ENCODE data around the gene IKZF1. TPM values are rescaled to one million over a fixed set of nuclear protein-coding genes. Genes with fewer than 3 reads are reported as not detected.

Gene IKZF1
- total RNA-seq, 1 experiment from 2014 or later = 0.77 TPM

- H3K4me1 ChIP-seq (ENCODE audit: control insufficient read depth, insufficient read depth, low read length) = no peaks in the 10 kb centered on the region
- no peak overlapping the region for H3K4me3 ChIP-seq (ENCODE audit: low read depth in 2 of 2, low read length in 2 of 2)
- intact Hi-C loops (cut with micrococcal nuclease; ENCODE audit: unreplicated experiment) = no loop called here
- no peak overlapping the region for H3K27ac ChIP-seq (ENCODE audit: low read length)
- no peaks in the 10 kb centered on the region for H3K36me3 ChIP-seq (ENCODE audit: control insufficient read depth, insufficient read depth, low read length)
- no peaks in the 10 kb centered on the region for H3K27me3 ChIP-seq (ENCODE audit: control insufficient read depth, insufficient read depth, low read length)
- no TSS peak for BruUV-seq (replicated peaks)
- TF ChIP-seq CTCF (IDR thresholded peaks at IDR 0.05) = no peak
- no peak for TF ChIP-seq TCF7L2 (IDR thresholded peaks at IDR 0.05; ENCODE audit: low read depth, low read length)
- TF ChIP-seq POLR2AphosphoS5 (IDR thresholded peaks at IDR 0.05; ENCODE audit: low read depth, low read length) = no peak
- TF ChIP-seq, protein P1, sequence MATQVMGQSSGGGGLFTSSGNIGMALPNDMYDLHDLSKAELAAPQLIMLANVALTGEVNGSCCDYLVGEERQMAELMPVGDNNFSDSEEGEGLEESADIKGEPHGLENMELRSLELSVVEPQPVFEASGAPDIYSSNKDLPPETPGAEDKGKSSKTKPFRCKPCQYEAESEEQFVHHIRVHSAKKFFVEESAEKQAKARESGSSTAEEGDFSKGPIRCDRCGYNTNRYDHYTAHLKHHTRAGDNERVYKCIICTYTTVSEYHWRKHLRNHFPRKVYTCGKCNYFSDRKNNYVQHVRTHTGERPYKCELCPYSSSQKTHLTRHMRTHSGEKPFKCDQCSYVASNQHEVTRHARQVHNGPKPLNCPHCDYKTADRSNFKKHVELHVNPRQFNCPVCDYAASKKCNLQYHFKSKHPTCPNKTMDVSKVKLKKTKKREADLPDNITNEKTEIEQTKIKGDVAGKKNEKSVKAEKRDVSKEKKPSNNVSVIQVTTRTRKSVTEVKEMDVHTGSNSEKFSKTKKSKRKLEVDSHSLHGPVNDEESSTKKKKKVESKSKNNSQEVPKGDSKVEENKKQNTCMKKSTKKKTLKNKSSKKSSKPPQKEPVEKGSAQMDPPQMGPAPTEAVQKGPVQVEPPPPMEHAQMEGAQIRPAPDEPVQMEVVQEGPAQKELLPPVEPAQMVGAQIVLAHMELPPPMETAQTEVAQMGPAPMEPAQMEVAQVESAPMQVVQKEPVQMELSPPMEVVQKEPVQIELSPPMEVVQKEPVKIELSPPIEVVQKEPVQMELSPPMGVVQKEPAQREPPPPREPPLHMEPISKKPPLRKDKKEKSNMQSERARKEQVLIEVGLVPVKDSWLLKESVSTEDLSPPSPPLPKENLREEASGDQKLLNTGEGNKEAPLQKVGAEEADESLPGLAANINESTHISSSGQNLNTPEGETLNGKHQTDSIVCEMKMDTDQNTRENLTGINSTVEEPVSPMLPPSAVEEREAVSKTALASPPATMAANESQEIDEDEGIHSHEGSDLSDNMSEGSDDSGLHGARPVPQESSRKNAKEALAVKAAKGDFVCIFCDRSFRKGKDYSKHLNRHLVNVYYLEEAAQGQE (IDR thresholded peaks at IDR 0.05; ENCODE audit: insufficient read depth in 1 of 2, low read depth in 2 of 2, low read length in 1 of 2) = no peak
- no peak for TF ChIP-seq SIN3A (IDR thresholded peaks at IDR 0.05; ENCODE audit: borderline replicate concordance, insufficient read depth, low read depth, low read length)
- DNase-seq (ENCODE audit: low read depth, low spot score) (no peak), ATAC-seq (no peak)
- CTCF ChIA-PET = no interaction called here
- in situ Hi-C loops (cut with HindIII; ENCODE audit: low pct_unique_long_range_greater_than_20kb, low sequenced_read_pairs) = no loop called here
- POLR2A ChIA-PET = no interaction called here
- no peaks in the 10 kb centered on the region for H3K9me3 ChIP-seq (ENCODE audit: control insufficient read depth, insufficient read depth, low read depth, low read length)
Observed at GRCh38 chr7:50276483-50276882, 28.0 kb upstream of the IKZF1 start.

GRCh38 chr7:50278120-50278519 lies 26.4 kb upstream of the IKZF1 start:
- no peak overlapping the region for H3K27ac ChIP-seq (ENCODE audit: low read length)
- CTCF ChIA-PET = no interaction called here
- H3K4me3 ChIP-seq (ENCODE audit: low read depth in 2 of 2, low read length in 2 of 2) = no peak overlapping the region
- POLR2A ChIA-PET = no interaction called here
- in situ Hi-C loops (cut with HindIII; ENCODE audit: low pct_unique_long_range_greater_than_20kb, low sequenced_read_pairs) = no loop called here
- H3K36me3 ChIP-seq (ENCODE audit: control insufficient read depth, insufficient read depth, low read length) = no peaks in the 10 kb centered on the region
- ATAC-seq = no peak
- no peak for TF ChIP-seq SIN3A (IDR thresholded peaks at IDR 0.05; ENCODE audit: borderline replicate concordance, insufficient read depth, low read depth, low read length)
- intact Hi-C loops (cut with micrococcal nuclease; ENCODE audit: unreplicated experiment) = no loop called here
- DNase-seq (ENCODE audit: low read depth, low spot score) = no peak
- H3K27me3 ChIP-seq (ENCODE audit: control insufficient read depth, insufficient read depth, low read length) = no peaks in the 10 kb centered on the region
- H3K4me1 ChIP-seq (ENCODE audit: control insufficient read depth, insufficient read depth, low read length) = no peaks in the 10 kb centered on the region
- no peaks in the 10 kb centered on the region for H3K9me3 ChIP-seq (ENCODE audit: control insufficient read depth, insufficient read depth, low read depth, low read length)
- BruUV-seq (replicated peaks) = no TSS peak

- no peaks in the 10 kb centered on the region for H3K36me3 ChIP-seq (ENCODE audit: control insufficient read depth, insufficient read depth, low read length)
- POLR2A ChIA-PET = no interaction called here
- CTCF ChIA-PET = interaction anchor here (0.7 kb wide), 2 partner anchors 30 to 147 kb away, joined by 3 to 7 read pairs; no protein-coding TSS in a partner anchor
- no peak overlapping the region for H3K4me3 ChIP-seq (ENCODE audit: low read depth in 2 of 2, low read length in 2 of 2)
- no TSS peak for BruUV-seq (replicated peaks)
- ATAC-seq = no peak
- no peaks in the 10 kb centered on the region for H3K4me1 ChIP-seq (ENCODE audit: control insufficient read depth, insufficient read depth, low read length)
- H3K27ac ChIP-seq (ENCODE audit: low read length) = no peak overlapping the region
- in situ Hi-C loops (cut with HindIII; ENCODE audit: low pct_unique_long_range_greater_than_20kb, low sequenced_read_pairs) = no loop called here
- H3K9me3 ChIP-seq (ENCODE audit: control insufficient read depth, insufficient read depth, low read depth, low read length) = no peaks in the 10 kb centered on the region
- intact Hi-C loops (cut with micrococcal nuclease; ENCODE audit: unreplicated experiment) = no loop called here
- no peaks in the 10 kb centered on the region for H3K27me3 ChIP-seq (ENCODE audit: control insufficient read depth, insufficient read depth, low read length)
- DNase-seq (ENCODE audit: low read depth, low spot score) = no peak
- TF ChIP-seq CTCF (IDR thresholded peaks at IDR 0.05) (no peak), SIN3A (IDR thresholded peaks at IDR 0.05; ENCODE audit: borderline replicate concordance, insufficient read depth, low read depth, low read length) (no peak), TCF7L2 (IDR thresholded peaks at IDR 0.05; ENCODE audit: low read depth, low read length) (no peak), POLR2AphosphoS5 (IDR thresholded peaks at IDR 0.05; ENCODE audit: low read depth, low read length) (no peak)
- TF ChIP-seq, protein P1 (IDR thresholded peaks at IDR 0.05; ENCODE audit: insufficient read depth in 1 of 2, low read depth in 2 of 2, low read length in 1 of 2) = no peak
Observed at GRCh38 chr7:50281680-50282445, 22.7 kb upstream of the IKZF1 start.
